Bronchus fibroblast of lung (primary cell): Measurements from ENCODE around the gene EFNA2. TPM values are rescaled to one million over a fixed set of nuclear protein-coding genes. Genes with fewer than 3 reads are reported as not detected.

ENCODE experiments used
- total RNA-seq: library from RNA; depleted of rRNA; stranded (reverse); fragments of >200 nt; gene quantifications from 2 replicates; pipeline ENCODE4 v1.2.3, GENCODE V29; 2015

Gene EFNA2
- not detected in 2 replicates for total RNA-seq

DNA sequence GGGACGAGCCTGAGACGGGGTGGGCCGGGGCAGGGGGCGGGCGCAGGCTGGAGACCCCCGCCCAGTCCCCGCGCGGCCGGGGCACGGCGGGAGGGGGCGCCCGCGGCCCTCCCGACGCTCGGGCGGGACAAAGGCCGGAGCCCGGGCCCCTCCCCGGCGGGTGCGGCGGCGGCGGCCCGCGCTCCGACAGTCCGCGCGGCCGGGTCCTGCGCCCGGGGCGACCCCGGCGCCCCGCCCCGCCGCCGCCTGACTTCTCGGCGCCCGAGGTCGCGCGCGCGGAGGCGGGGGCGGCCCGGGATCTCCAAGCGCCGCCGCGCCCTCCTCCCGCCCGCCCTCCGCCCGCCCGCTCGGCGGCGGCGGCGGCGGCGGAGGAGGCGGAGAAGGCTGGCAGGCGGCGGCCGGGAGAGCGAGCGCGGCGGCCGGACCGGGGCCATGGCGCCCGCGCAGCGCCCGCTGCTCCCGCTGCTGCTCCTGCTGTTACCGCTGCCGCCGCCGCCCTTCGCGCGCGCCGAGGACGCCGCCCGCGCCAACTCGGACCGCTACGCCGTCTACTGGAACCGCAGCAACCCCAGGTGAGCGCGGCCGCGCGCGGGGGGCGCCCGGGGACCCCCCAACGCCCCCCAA lies at the start of gene EFNA2:
EFNA2 (plus strand) TSS at position 137 of the 624 bp plus-strand sequence; CDS start at position 433, 296 bp downstream.

DNA sequence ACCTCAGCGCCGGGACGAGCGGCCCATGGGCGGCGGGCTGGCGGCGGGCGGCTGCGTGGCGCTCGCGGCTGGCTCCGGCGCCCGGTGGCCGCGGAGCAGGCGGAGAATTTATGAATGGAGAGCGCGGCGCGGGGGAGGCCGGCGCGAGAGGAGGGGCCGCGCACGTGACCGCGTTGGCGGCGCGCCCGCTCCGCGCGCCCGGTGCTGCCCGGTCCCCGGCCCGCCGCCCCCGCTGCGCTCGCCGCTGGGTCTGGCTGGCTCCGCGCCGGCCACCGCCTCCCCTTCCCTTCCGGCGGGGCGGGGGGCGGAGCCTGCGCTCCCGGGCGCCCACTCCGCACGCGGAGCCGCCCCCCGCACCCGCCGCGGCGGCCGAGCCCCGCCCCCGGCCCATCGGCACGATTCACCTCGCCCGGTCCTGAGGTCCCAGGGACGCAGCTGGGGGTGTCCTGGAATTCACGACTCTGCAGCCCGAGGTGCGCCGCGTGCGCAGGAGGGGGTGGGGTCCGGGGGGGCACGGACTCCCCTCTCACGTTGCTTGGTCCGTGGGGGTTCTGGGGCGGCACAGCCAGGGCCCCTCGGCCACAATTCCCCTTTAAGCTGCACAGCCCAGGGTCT lies 47.8 kb upstream of the EFNA2 start, which contains the start of gene CBARP:
CBARP (minus strand) TSS at position 252 of the 615 bp plus-strand sequence. CDS start 1,905 bp downstream, outside the sequence.

DNA sequence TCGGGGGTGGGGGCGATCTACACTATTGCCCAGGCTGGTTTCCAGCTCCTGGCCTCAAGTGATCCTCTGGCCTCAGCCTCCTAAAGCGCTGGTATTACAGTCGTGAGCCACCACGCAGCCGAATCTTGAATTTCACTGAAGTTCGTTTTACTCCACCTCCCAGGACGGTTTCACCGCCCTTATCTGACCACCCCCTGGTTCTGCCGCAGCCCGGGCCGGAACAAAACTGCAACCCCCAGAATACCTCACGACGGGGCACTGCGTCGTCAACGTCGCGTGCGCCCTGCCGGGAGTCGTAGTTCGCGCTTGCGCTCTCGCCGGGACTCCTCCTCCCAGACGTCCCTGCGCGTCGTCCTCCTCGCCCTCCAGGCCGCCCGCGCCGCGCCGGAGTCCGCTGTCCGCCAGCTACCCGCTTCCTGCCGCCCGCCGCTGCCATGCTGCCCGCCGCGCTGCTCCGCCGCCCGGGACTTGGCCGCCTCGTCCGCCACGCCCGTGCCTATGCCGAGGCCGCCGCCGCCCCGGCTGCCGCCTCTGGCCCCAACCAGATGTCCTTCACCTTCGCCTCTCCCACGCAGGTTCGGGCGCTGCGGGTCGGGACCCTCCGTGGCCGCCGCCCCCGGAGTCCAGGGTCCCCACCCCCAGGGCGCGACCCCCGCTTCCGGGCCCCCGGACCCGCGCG lies 44.1 kb upstream of the EFNA2 start, which contains the start of gene ATP5F1D:
ATP5F1D (plus strand) TSS at position 335 of the 679 bp plus-strand sequence; CDS start at position 435, 100 bp downstream.

GRCh38 chr19:1248139-1248785 lies 37.4 kb upstream of the EFNA2 start, which contains the start of gene MIDN:
Gene MIDN, plus strand, starts transcription at chr19:1248583. Its CDS starts 1,714 bp downstream, at chr19:1250297.

DNA sequence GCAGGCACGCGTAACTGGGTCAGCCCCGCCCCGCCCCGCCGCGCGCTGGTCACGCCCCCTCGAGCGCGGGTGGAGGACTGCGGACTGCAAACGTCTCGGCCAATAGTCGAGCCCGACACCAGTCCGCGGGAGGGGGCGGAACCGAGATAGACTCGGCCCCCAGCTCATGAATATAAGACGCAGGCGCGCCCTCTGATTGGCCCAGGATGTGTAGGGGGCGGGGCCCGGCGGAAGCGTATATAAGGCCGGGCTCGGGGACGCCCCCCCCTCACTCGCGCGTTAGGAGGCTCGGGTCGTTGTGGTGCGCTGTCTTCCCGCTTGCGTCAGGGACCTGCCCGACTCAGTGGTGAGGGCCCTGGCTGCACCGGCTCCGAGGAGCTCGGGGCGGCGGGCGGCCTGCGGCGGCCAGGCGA lies 16.6 kb upstream of the EFNA2 start, which contains the start of gene CIRBP:
CIRBP (plus strand) TSS at position 268 of the 413 bp plus-strand sequence. CDS start 1,602 bp downstream, outside the sequence.

DNA sequence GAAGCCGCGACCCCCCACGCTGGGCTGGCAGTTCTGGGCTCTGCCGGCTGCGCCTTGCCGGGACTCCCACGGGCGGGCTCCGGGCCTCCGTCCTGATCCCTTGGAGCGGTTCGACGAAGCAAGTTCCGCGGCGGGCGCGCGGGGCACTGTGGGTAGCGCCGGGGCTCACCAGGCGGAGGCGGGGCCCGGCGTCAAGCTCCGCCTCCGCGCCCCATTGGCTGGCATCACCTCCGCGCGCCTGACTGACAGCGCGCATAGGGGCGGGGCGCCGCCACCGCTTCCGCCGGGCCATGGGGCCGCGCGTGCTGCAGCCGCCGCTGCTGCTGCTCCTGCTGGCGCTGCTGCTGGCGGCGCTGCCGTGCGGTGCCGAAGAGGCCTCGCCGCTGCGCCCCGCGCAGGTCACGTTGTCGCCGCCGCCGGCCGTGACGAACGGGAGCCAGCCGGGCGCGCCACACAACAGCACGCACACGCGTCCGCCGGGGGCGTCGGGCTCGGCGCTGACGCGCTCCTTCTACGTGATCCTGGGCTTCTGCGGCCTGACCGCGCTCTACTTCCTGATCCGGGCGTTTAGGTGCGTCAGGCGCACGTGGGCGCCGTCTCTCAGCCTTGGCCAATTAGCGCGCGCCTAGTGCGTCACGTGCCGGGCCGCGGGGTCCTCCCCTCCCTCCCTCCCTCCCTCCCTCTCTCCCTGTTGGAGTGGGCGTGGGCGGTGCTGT lies 10.3 kb upstream of the EFNA2 start, which contains the start of gene FAM174C:
FAM174C (plus strand) TSS at position 271 of the 716 bp plus-strand sequence; CDS start at position 291, 20 bp downstream.

Other genes starting within 250 kb of the EFNA2 start
- 2.8 and 3.0 TPM in 2 replicates for gene ABCA7, start 245.8 kb upstream of the EFNA2 start, total RNA-seq
- gene ARHGAP45, start 218.7 kb upstream of the EFNA2 start, total RNA-seq = 0.59 and 2.9 TPM in 2 replicates
- 300 TPM in 2 replicates for gene POLR2E, start 190.5 kb upstream of the EFNA2 start, total RNA-seq
- 672 and 674 TPM in 2 replicates for gene GPX4, start 181.9 kb upstream of the EFNA2 start, total RNA-seq
- gene SBNO2, start 111.6 kb upstream of the EFNA2 start, total RNA-seq = 31.4 and 35.2 TPM in 2 replicates
- gene STK11, start 80.1 kb upstream of the EFNA2 start, total RNA-seq = 67.5 and 69.3 TPM in 2 replicates
- 1.8 and 2.9 TPM in 2 replicates for gene CBARP, start 47.9 kb upstream of the EFNA2 start, total RNA-seq
- gene ATP5F1D, start 44.1 kb upstream of the EFNA2 start, total RNA-seq = 103 and 108 TPM in 2 replicates
- gene MIDN, start 37.3 kb upstream of the EFNA2 start, total RNA-seq = 18.7 and 19.2 TPM in 2 replicates
- 300 and 305 TPM in 2 replicates for gene CIRBP, start 16.5 kb upstream of the EFNA2 start, total RNA-seq
- gene FAM174C, start 10.3 kb upstream of the EFNA2 start, total RNA-seq = 57.2 and 66.0 TPM in 2 replicates
- gene NDUFS7, start 98.0 kb downstream of the EFNA2 start, total RNA-seq = 187 and 192 TPM in 2 replicates
- 37.5 and 55.8 TPM in 2 replicates for gene GAMT, start 115.7 kb downstream of the EFNA2 start, total RNA-seq
- 117 and 138 TPM in 2 replicates for gene DAZAP1, start 121.7 kb downstream of the EFNA2 start, total RNA-seq
- gene RPS15, start 152.5 kb downstream of the EFNA2 start, total RNA-seq = 3,175 and 3,222 TPM in 2 replicates
- gene APC2, start 164.2 kb downstream of the EFNA2 start, total RNA-seq = under 0.01 TPM in 2 replicates
- 34.3 and 35.2 TPM in 2 replicates for gene C19orf25, start 193.3 kb downstream of the EFNA2 start, total RNA-seq
- gene PCSK4, start 204.5 kb downstream of the EFNA2 start, total RNA-seq = 1.2 and 1.6 TPM in 2 replicates
- 2.2 and 2.5 TPM in 2 replicates for gene REEP6, start 205.3 kb downstream of the EFNA2 start, total RNA-seq
- gene ADAMTSL5, start 227.1 kb downstream of the EFNA2 start, total RNA-seq = 1.2 and 2.0 TPM in 2 replicates
- gene PLK5, start 238.2 kb downstream of the EFNA2 start, total RNA-seq = not detected in 2 replicates